Neural progenitor cell (in vitro differentiated cells): Measurements from ENCODE around the gene XPC. TPM values are rescaled to one million over a fixed set of nuclear protein-coding genes. Genes with fewer than 3 reads are reported as not detected.

Experiments used
- DNase-seq: peaks from one replicate; pipeline ENCODE4 v3.0.0-alpha.2; 2016; ENCODE audit warnings: low spot score
- H2AFZ ChIP-seq: fragments of 200-600 bp; sonication (generic); replicated peaks from 2 replicates; pipeline ENCODE4 v1.6.1; 2016; ENCODE audit warnings: antibody characterized with exemption
- H3F3A ChIP-seq: fragments of 200-600 bp; sonication (generic); 2 replicates; pipeline ENCODE4 v1.6.1; 2016; ENCODE audit warnings: antibody characterized with exemption, low read depth
- H3K27ac ChIP-seq: fragments of 200-600 bp; sonication (generic); 2 replicates; pipeline ENCODE4 v1.5.1; 2016; ENCODE audit warnings: mild to moderate bottlenecking
- H3K27me3 ChIP-seq: fragments of 200-600 bp; sonication (generic); 2 replicates; pipeline ENCODE4 v1.6.1; 2016; ENCODE audit warnings: mild to moderate bottlenecking, moderate library complexity
- H3K36me3 ChIP-seq: fragments of 200-600 bp; sonication (generic); 2 replicates; pipeline ENCODE4 v1.5.1; 2016
- H3K4me1 ChIP-seq: fragments of 200-600 bp; sonication (generic); 2 replicates; pipeline ENCODE4 v1.6.1; 2016; ENCODE audit warnings: mixed run types
- H3K4me2 ChIP-seq: fragments of 200-600 bp; sonication (generic); 2 replicates; pipeline ENCODE4 v1.6.1; 2016
- H3K4me3 ChIP-seq: fragments of 200-600 bp; sonication (generic); 2 replicates; pipeline ENCODE4 v1.5.1; 2016
- H3K79me2 ChIP-seq: fragments of 200-600 bp; sonication (generic); 2 replicates; pipeline ENCODE4 v1.6.1; 2016; ENCODE audit warnings: low read depth
- H3K9ac ChIP-seq: fragments of 200-600 bp; sonication (generic); 2 replicates; pipeline ENCODE4 v1.6.1; 2016
- H3K9me3 ChIP-seq: fragments of 200-600 bp; sonication (generic); 2 replicates; pipeline ENCODE4 v1.5.1; 2016; ENCODE audit warnings: low read depth
- H4K20me1 ChIP-seq: fragments of 200-600 bp; sonication (generic); 2 replicates; pipeline ENCODE4 v1.6.1; 2016; ENCODE audit warnings: low read depth
- H3K27ac Mint-ChIP-seq: 3 replicates; pipeline ENCODE4 v1.8.0; 2021; ENCODE audit warnings: mixed read lengths
- H3K27me3 Mint-ChIP-seq: 2 replicates; pipeline ENCODE4 v1.8.0; 2022; ENCODE audit warnings: low read depth, mild to moderate bottlenecking, inconsistent platforms, moderate library complexity, mixed read lengths; ENCODE audit not compliant: insufficient read depth
- H3K36me3 Mint-ChIP-seq: 3 replicates; pipeline ENCODE4 v1.8.0; 2021; ENCODE audit warnings: mixed read lengths
- H3K4me1 Mint-ChIP-seq: 3 replicates; pipeline ENCODE4 v1.8.0; 2021; ENCODE audit warnings: mixed read lengths
- H3K4me3 Mint-ChIP-seq: 3 replicates; pipeline ENCODE4 v1.8.0; 2021; ENCODE audit warnings: mild to moderate bottlenecking, moderate library complexity, mixed read lengths
- H3K9me3 Mint-ChIP-seq: 3 replicates; pipeline ENCODE4 v1.8.0; 2020; ENCODE audit warnings: mixed read lengths
- EZH2 ChIP-seq: fragments of 200-600 bp; sonication (generic); IDR thresholded peaks from 2 replicates; pipeline ENCODE4 v1.6.1; 2017; ENCODE audit warnings: antibody characterized with exemption, mild to moderate bottlenecking, moderate library complexity
- EZH2phosphoT487 ChIP-seq: fragments of 200-600 bp; sonication (generic); IDR thresholded peaks from 2 replicates; pipeline ENCODE4 v1.6.1; 2017; ENCODE audit warnings: antibody characterized with exemption
- total RNA-seq: library from RNA; depleted of rRNA; stranded (reverse); fragments of >200 nt; gene quantifications from 2 replicates; pipeline ENCODE4 v1.2.3, GENCODE V29; 2015; ENCODE audit warnings: low replicate concordance
- TF ChIP-seq, protein P1 (sequence below): fragments of 200-600 bp; sonication (generic); IDR thresholded peaks from 2 replicates; pipeline ENCODE4 v1.5.1; 2017; ENCODE audit warnings: antibody characterized with exemption, mild to moderate bottlenecking

Gene XPC
- total RNA-seq, 1 donor from 2014 or later, result 44.1 TPM

DNA sequence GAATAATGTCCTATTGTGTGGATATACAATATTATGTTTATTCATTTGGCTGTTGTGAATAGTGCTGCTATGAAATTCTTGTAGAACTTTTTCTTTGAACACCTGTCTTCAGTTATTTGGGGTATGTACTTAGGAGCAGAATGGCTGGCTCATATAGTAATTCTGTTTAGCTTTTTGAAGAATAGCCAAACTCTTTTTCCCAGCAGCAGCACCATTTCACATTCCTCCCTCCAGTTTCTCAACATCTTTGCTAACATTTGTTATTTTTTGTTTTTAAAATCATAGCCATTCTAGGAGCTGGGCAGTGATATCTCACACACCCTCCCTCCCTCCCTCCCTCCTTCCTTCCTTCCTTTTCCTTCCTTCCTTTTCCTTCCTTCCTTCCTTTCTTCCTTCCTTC is 40.0 kb upstream of the XPC start:
- DNase-seq, result no peak

DNA sequence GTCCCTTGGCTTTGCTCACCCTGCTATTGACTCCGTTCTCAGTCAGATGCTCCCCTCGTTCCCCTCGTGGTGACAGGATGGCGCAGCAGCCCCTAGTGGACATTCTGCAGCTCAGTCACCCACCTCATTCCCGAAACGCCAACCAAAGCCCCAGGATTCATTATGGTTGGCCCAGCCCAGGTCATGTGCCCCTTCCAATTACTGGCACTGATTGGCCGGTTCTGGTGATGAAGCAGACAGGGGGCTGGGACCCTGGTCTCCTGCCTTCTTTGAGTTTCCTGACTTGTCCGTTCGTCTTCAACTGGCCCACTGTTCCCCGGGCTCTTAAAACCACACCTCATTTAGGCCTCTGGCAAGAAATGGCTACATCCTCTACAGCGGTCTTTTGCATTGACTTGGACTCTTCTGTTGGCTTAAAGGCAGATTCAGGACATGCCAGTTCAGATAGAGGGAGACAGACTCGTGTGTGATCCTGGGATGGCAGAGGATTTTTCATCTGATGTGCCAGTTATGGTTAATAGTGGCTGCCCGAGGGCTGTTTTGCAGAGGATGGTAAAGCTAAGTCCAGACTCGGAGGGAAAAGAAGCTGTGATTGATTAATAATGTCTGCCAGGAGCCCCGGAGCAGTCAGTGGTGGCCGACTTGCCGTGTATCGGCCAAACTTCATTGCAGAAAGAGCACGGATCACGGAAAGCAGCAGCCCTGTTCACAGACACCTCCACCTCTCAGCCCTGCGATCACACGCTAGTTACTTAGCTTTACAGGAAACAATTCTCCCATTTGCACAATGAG is 38.1 kb upstream of the XPC start:
- Histone ChIP-seq H4K20me1 (no peaks in the 10 kb centered on the region), H3K79me2 (no peaks in the 10 kb centered on the region), H3K27ac (no peak overlapping the region), H2AFZ (peak overlapping the region; percentile 22), H3K4me2 (peak overlapping the region; percentile 10), H3K9me3 (peaks cover 8% of the 10 kb centered on the region), H3K27me3 (no peaks in the 10 kb centered on the region), H3K4me3 (peak overlapping the region; percentile 2), H3K9ac (no peak overlapping the region), H3K4me1 (no peaks in the 10 kb centered on the region), H3F3A (no peaks in the 10 kb centered on the region), H3K36me3 (no peaks in the 10 kb centered on the region)
- peak; percentile 76 for DNase-seq
- peaks cover 6% of the 10 kb centered on the region for H3K9me3 Mint-ChIP-seq
- H3K4me1 Mint-ChIP-seq, result peaks cover 8% of the 10 kb centered on the region
- H3K27me3 Mint-ChIP-seq, result peaks cover 2% of the 10 kb centered on the region
- peaks cover 1% of the 10 kb centered on the region for H3K36me3 Mint-ChIP-seq
- H3K4me3 Mint-ChIP-seq, result peak overlapping the region; percentile 41
- no peak for TF ChIP-seq EZH2
- TF ChIP-seq EZH2phosphoT487, result no peak
- TF ChIP-seq, protein P1, sequence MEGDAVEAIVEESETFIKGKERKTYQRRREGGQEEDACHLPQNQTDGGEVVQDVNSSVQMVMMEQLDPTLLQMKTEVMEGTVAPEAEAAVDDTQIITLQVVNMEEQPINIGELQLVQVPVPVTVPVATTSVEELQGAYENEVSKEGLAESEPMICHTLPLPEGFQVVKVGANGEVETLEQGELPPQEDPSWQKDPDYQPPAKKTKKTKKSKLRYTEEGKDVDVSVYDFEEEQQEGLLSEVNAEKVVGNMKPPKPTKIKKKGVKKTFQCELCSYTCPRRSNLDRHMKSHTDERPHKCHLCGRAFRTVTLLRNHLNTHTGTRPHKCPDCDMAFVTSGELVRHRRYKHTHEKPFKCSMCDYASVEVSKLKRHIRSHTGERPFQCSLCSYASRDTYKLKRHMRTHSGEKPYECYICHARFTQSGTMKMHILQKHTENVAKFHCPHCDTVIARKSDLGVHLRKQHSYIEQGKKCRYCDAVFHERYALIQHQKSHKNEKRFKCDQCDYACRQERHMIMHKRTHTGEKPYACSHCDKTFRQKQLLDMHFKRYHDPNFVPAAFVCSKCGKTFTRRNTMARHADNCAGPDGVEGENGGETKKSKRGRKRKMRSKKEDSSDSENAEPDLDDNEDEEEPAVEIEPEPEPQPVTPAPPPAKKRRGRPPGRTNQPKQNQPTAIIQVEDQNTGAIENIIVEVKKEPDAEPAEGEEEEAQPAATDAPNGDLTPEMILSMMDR, result peak; percentile 62
- H3K27ac Mint-ChIP-seq, result peak overlapping the region; percentile 28

More for the DNA sequence above, 40.0 kb upstream of the XPC start:
- peaks cover 1% of the 10 kb centered on the region for H3K36me3 Mint-ChIP-seq
- TF ChIP-seq EZH2phosphoT487, result no peak
- TF ChIP-seq, protein P1, result no peak
- TF ChIP-seq EZH2, result no peak
- H3K27ac Mint-ChIP-seq, result no peak overlapping the region
- no peak overlapping the region for H3K4me3 Mint-ChIP-seq
- H3K27me3 ChIP-seq, result no peaks in the 10 kb centered on the region
- H3K9ac ChIP-seq, result no peak overlapping the region
- H3K36me3 ChIP-seq, result no peaks in the 10 kb centered on the region
- H3K4me2 ChIP-seq, result no peak overlapping the region
- no peaks in the 10 kb centered on the region for H3K4me1 Mint-ChIP-seq
- H3K27ac ChIP-seq, result no peak overlapping the region
- no peak overlapping the region for H2AFZ ChIP-seq
- no peaks in the 10 kb centered on the region for H3K79me2 ChIP-seq
- H3K4me1 ChIP-seq, result no peaks in the 10 kb centered on the region
- H3K9me3 Mint-ChIP-seq, result peaks cover 12% of the 10 kb centered on the region
- H3F3A ChIP-seq, result no peaks in the 10 kb centered on the region
- no peaks in the 10 kb centered on the region for H4K20me1 ChIP-seq
- peaks cover 2% of the 10 kb centered on the region for H3K27me3 Mint-ChIP-seq
- H3K4me3 ChIP-seq, result no peak overlapping the region
- H3K9me3 ChIP-seq, result peaks cover 8% of the 10 kb centered on the region

DNA sequence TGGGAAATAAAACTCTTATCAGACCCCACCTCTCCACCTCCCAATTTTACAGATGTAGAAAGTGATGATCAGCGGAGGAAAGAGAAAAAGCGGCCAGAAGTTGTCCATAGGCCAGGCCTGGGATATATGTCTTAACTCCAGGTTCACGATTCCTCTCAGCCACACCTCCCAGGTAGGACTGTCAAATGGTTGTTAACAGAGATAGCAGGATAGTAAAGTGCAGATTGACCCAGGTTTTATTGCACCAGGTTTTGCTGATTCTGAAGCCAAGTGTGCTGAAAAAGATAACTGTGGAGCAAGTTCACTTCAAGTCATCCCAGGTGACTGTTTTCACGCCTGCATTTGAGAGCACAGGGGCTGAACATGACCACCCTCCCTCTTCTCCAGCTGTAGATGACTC is 36.4 kb upstream of the XPC start:
- H3K79me2 ChIP-seq, result no peaks in the 10 kb centered on the region
- no peaks in the 10 kb centered on the region for H3K36me3 ChIP-seq
- no peak overlapping the region for H3K4me2 ChIP-seq
- TF ChIP-seq EZH2, result no peak
- no peak for TF ChIP-seq EZH2phosphoT487
- TF ChIP-seq, protein P1, result no peak
- Mint-ChIP-seq H3K4me3 (no peak overlapping the region), H3K4me1 (peaks cover 21% of the 10 kb centered on the region), H3K27me3 (peaks cover 2% of the 10 kb centered on the region), H3K27ac (no peak overlapping the region), H3K9me3 (no peaks in the 10 kb centered on the region), H3K36me3 (peaks cover 1% of the 10 kb centered on the region)
- peaks cover 16% of the 10 kb centered on the region for H3K4me1 ChIP-seq
- H3K9ac ChIP-seq, result no peak overlapping the region
- no peaks in the 10 kb centered on the region for H4K20me1 ChIP-seq
- H3K4me3 ChIP-seq, result no peak overlapping the region
- DNase-seq, result no peak
- H3K9me3 ChIP-seq, result no peaks in the 10 kb centered on the region
- H3K27me3 ChIP-seq, result no peaks in the 10 kb centered on the region
- no peak overlapping the region for H2AFZ ChIP-seq
- H3F3A ChIP-seq, result peaks cover 4% of the 10 kb centered on the region
- H3K27ac ChIP-seq, result no peak overlapping the region
